ENCODE results near the gene YBX1.

DNA sequence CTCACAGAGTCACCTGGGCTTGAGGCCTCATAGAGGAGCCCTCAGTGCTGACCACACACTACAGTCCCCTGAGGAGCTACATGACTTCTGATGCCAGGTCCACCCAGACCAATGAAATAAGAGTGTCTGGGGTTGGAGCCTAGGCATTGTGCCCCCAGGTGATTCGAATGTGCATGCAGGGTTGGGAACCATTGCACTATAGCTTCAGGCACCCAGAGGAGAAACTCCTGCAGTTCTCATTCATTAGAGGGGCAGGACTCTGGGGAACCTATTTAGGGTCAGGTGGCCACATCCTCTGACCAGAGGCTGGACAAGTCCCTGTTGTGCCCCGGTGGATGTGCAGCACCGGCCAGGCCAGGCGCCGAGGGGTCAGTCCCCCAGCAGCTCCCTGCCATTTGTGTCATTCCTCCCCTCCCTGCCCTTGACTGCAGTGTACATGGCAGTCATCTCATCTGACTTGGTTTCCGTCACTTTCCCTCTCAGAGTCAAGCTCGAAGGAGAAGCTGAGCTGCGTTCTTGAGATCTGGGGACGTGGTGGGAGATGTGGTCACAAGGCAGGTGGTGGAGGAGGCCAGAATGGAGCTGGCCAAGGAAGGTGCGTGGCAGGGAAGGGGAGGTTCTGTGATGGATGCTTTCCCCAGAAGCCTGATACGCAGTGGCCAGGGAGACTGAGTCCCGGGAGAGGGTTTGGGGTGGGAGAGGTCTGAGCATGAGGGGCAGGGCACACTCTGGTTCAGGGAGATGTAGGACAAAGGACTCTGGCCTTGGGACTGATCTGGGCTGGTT is 51.4 kb downstream of the YBX1 start:
- TF ChIP-seq CTCF (IDR thresholded peaks at IDR 0.05) (no peak), POLR2AphosphoS5 (IDR thresholded peaks at IDR 0.05) (no peak), POLR2A (IDR thresholded peaks at IDR 0.05) (no peak)

All from upper lobe of left lung (tissue), 4 donors.